Breast epithelium (tissue), 4 donors: ENCODE results near the gene SPOCK1. TPM values are rescaled to one million over a fixed set of nuclear protein-coding genes. Genes with fewer than 3 reads are reported as not detected.
A peak's percentile ranks its signal among the peaks of the same experiment; 100 is the strongest.

Experiments
- DNase-seq, 2 donors: peaks; one replicate each; pipeline ENCODE4 v3.0.0-alpha.2; 2019; ENCODE audit warnings: low spot score in 2 of 2
- H3K27ac ChIP-seq, 2 donors: fragments of 200-600 bp; sonication (generic) in 1 of 2; one replicate each; pipeline ENCODE4 v1.5.1; 2016 to 2019; ENCODE audit warnings: mild to moderate bottlenecking in 1 of 2
- H3K27me3 ChIP-seq, 2 donors: fragments of 200-600 bp; sonication (generic) in 1 of 2; one replicate each; pipeline versions ENCODE4 v1.5.1 to v1.6.0; 2017 to 2019; ENCODE audit warnings: control low read depth in 1 of 2, mild to moderate bottlenecking in 1 of 2
- H3K36me3 ChIP-seq: fragments of 200-600 bp; one replicate; pipeline ENCODE4 v1.5.1; 2019
- H3K4me1 ChIP-seq, 2 donors: fragments of 200-600 bp; sonication (generic); one replicate each; pipeline ENCODE4 v1.5.1; 2016 to 2019; ENCODE audit warnings: control low read depth in 1 of 2
- H3K4me3 ChIP-seq, 3 donors: fragments of 200-600 bp; sonication (generic); 1 replicate in 2 of 3; 2 replicates in 1 of 3; pipeline ENCODE4 v1.5.1; 2016 to 2019; ENCODE audit warnings: mild to moderate bottlenecking in 3 of 3, moderate library complexity in 2 of 3
- H3K9me3 ChIP-seq, 2 donors: fragments of 200-600 bp; sonication (generic) in 1 of 2; one replicate each; pipeline ENCODE4 v1.5.1; 2016 to 2019; ENCODE audit warnings: control low read depth in 1 of 2
- CTCF ChIP-seq, 3 donors: fragments of 450-650 bp; IDR thresholded peaks; one replicate each; pipeline ENCODE4 v1.5.1; 2016 to 2017; ENCODE audit warnings: antibody characterized with exemption in 3 of 3, mild to moderate bottlenecking in 3 of 3, moderate library complexity in 3 of 3
- POLR2A ChIP-seq: fragments of 450-650 bp; IDR thresholded peaks from one replicate; pipeline ENCODE4 v1.6.1; 2016; ENCODE audit warnings: antibody characterized with exemption, mild to moderate bottlenecking, moderate library complexity
- POLR2AphosphoS5 ChIP-seq, 3 donors: sonication (generic); formaldehyde crosslinking; IDR thresholded peaks; one replicate each; pipeline ENCODE4 v1.6.1; 2017; ENCODE audit warnings: antibody characterized with exemption in 3 of 3
- intact Hi-C: fragments of 100-400 bp; cut with DNase I; formaldehyde crosslinking; loops from one replicate; pipeline ENCODE4 v1.15.1; 2023; ENCODE audit warnings: low total_unique reads
- total RNA-seq, 3 donors: library from RNA; depleted of rRNA; stranded (reverse); fragments of >200 nt; gene quantifications; one replicate each; pipeline ENCODE4 v1.1.0, GENCODE V29; 2016

Gene SPOCK1
- total RNA-seq, 3 donors from 2014 or later = 14.5 to 52.0 (median 24.3) TPM

- Histone ChIP-seq H3K9me3 (no peaks in the 10 kb centered on the region), H3K27me3 (no peaks in the 10 kb centered on the region), H3K36me3 (no peaks in the 10 kb centered on the region), H3K4me3 (no peak overlapping the region), H3K4me1 (no peaks in the 10 kb centered on the region), H3K27ac (no peak overlapping the region)
- no peak for DNase-seq
- intact Hi-C loops = no loop called here
- TF ChIP-seq POLR2AphosphoS5 (IDR thresholded peaks at IDR 0.05) = no peak
- no peak for TF ChIP-seq CTCF (IDR thresholded peaks at IDR 0.05)
- TF ChIP-seq POLR2A = no peak
Observed at GRCh38 chr5:137096149-137097103, 402.7 kb downstream of the SPOCK1 start.

- TF ChIP-seq POLR2AphosphoS5 (IDR thresholded peaks at IDR 0.05) = no peak
- intact Hi-C loops = no loop called here
- H3K9me3 ChIP-seq = no peaks in the 10 kb centered on the region
- DNase-seq = no peak
- H3K4me3 ChIP-seq = no peak overlapping the region
- no peak overlapping the region for H3K27ac ChIP-seq
- H3K4me1 ChIP-seq = no peaks in the 10 kb centered on the region
- no peaks in the 10 kb centered on the region for H3K27me3 ChIP-seq
- H3K36me3 ChIP-seq = no peaks in the 10 kb centered on the region
Observed at GRCh38 chr5:137095597-137095996, 403.5 kb downstream of the SPOCK1 start.

GRCh38 chr5:137092831-137093230, 406.3 kb downstream of the SPOCK1 start:
- TF ChIP-seq CTCF (IDR thresholded peaks at IDR 0.05) (no peak), POLR2AphosphoS5 (IDR thresholded peaks at IDR 0.05) (no peak), POLR2A (no peak)
- Histone ChIP-seq H3K27me3 (no peaks in the 10 kb centered on the region), H3K4me3 (no peak overlapping the region), H3K9me3 (no peaks in the 10 kb centered on the region), H3K27ac (no peak overlapping the region), H3K4me1 (no peaks in the 10 kb centered on the region), H3K36me3 (no peaks in the 10 kb centered on the region)
- DNase-seq = no peak
- intact Hi-C loops = loop anchor here (5.0 kb wide), 1 partner anchor 519 kb away; no protein-coding TSS in a partner anchor

- Histone ChIP-seq H3K36me3 (no peaks in the 10 kb centered on the region), H3K4me1 (no peaks in the 10 kb centered on the region), H3K27me3 (no peaks in the 10 kb centered on the region), H3K4me3 (no peak overlapping the region), H3K9me3 (no peaks in the 10 kb centered on the region), H3K27ac (no peak overlapping the region)
- DNase-seq = peak in 1 of 2 donors; percentile 61
- TF ChIP-seq POLR2AphosphoS5 (IDR thresholded peaks at IDR 0.05) = no peak
- TF ChIP-seq CTCF (IDR thresholded peaks at IDR 0.05) = no peak
- intact Hi-C loops = loop anchor here (5.0 kb wide), 1 partner anchor 521 kb away; no protein-coding TSS in a partner anchor
Observed at GRCh38 chr5:137091472-137091871, 407.7 kb downstream of the SPOCK1 start.

GRCh38 chr5:137090721-137091120, 408.4 kb downstream of the SPOCK1 start:
- Histone ChIP-seq H3K27me3 (no peaks in the 10 kb centered on the region), H3K36me3 (no peaks in the 10 kb centered on the region), H3K27ac (peak overlapping the region in 1 of 2 donors; percentile 8), H3K4me3 (no peak overlapping the region), H3K9me3 (no peaks in the 10 kb centered on the region), H3K4me1 (no peaks in the 10 kb centered on the region)
- intact Hi-C loops = loop anchor here (5.0 kb wide), 1 partner anchor 522 kb away; no protein-coding TSS in a partner anchor
- DNase-seq = no peak
- TF ChIP-seq POLR2AphosphoS5 (IDR thresholded peaks at IDR 0.05) (no peak), POLR2A (no peak), CTCF (IDR thresholded peaks at IDR 0.05) (no peak)
